HUES48 (cell line): ENCODE results near the gene MANSC4.
A peak's percentile ranks its signal among the peaks of the same experiment; 100 is the strongest.

Source experiments
- H3K27ac ChIP-seq: one replicate; pipeline ENCODE4 v1.7.0; 2013; ENCODE audit warnings: low read depth, low read length, inconsistent platforms
- H3K27me3 ChIP-seq: 2 replicates; pipeline ENCODE4 v1.6.1; 2013; ENCODE audit warnings: mild to moderate bottlenecking, low read length; ENCODE audit not compliant: control insufficient read depth, insufficient read depth
- H3K36me3 ChIP-seq: 2 replicates; pipeline ENCODE4 v1.6.1; 2013; ENCODE audit warnings: low read length; ENCODE audit not compliant: control insufficient read depth, insufficient read depth
- H3K4me1 ChIP-seq: 2 replicates; pipeline ENCODE4 v1.6.1; 2013; ENCODE audit warnings: mild to moderate bottlenecking, low read length; ENCODE audit not compliant: control insufficient read depth, insufficient read depth
- H3K4me3 ChIP-seq: 2 replicates; pipeline ENCODE4 v1.5.1; 2013; ENCODE audit warnings: mild to moderate bottlenecking, low read depth, low read length
- H3K9ac ChIP-seq: 2 replicates; pipeline ENCODE4 v1.6.1; 2013; ENCODE audit warnings: mild to moderate bottlenecking, low read depth, low read length, moderate library complexity
- H3K9me3 ChIP-seq: 2 replicates; pipeline ENCODE4 v1.6.1; 2013; ENCODE audit warnings: low read length; ENCODE audit not compliant: control insufficient read depth, insufficient read depth

MANSC4 gene

GRCh38 chr12:27800819-27801218 is 20.8 kb upstream of the MANSC4 start:
- no peak overlapping the region for H3K9ac ChIP-seq
- no peak overlapping the region for H3K4me3 ChIP-seq
- H3K36me3 ChIP-seq: peaks cover 41% of the 10 kb centered on the region
- no peak overlapping the region for H3K27ac ChIP-seq
- H3K27me3 ChIP-seq: no peaks in the 10 kb centered on the region
- no peaks in the 10 kb centered on the region for H3K4me1 ChIP-seq
- H3K9me3 ChIP-seq: no peaks in the 10 kb centered on the region

GRCh38 chr12:27797301-27798025 is 17.4 kb upstream of the MANSC4 start:
- no peak overlapping the region for H3K4me3 ChIP-seq
- H3K27me3 ChIP-seq: no peaks in the 10 kb centered on the region
- no peaks in the 10 kb centered on the region for H3K4me1 ChIP-seq
- H3K27ac ChIP-seq: no peak overlapping the region
- no peak overlapping the region for H3K9ac ChIP-seq
- no peaks in the 10 kb centered on the region for H3K9me3 ChIP-seq
- H3K36me3 ChIP-seq: peaks cover 72% of the 10 kb centered on the region

GRCh38 chr12:27796128-27796527 is 16.1 kb upstream of the MANSC4 start:
- Histone ChIP-seq H3K27ac (no peak overlapping the region), H3K4me1 (no peaks in the 10 kb centered on the region), H3K4me3 (no peak overlapping the region), H3K27me3 (no peaks in the 10 kb centered on the region), H3K9ac (no peak overlapping the region), H3K9me3 (no peaks in the 10 kb centered on the region), H3K36me3 (peaks cover 84% of the 10 kb centered on the region)

GRCh38 chr12:27794818-27795584 is 15.0 kb upstream of the MANSC4 start:
- H3K36me3 ChIP-seq: peaks cover 84% of the 10 kb centered on the region
- no peak overlapping the region for H3K9ac ChIP-seq
- no peak overlapping the region for H3K4me3 ChIP-seq
- H3K4me1 ChIP-seq: no peaks in the 10 kb centered on the region
- no peaks in the 10 kb centered on the region for H3K9me3 ChIP-seq
- no peaks in the 10 kb centered on the region for H3K27me3 ChIP-seq
- H3K27ac ChIP-seq: no peak overlapping the region

- peaks cover 42% of the 10 kb centered on the region for H3K36me3 ChIP-seq
- H3K9me3 ChIP-seq: no peaks in the 10 kb centered on the region
- H3K27ac ChIP-seq: no peak overlapping the region
- no peak overlapping the region for H3K9ac ChIP-seq
- H3K4me3 ChIP-seq: no peak overlapping the region
- H3K4me1 ChIP-seq: no peaks in the 10 kb centered on the region
- no peaks in the 10 kb centered on the region for H3K27me3 ChIP-seq
These were observed 10.1 kb upstream of the MANSC4 start for GRCh38 chr12:27790179-27790578.

GRCh38 chr12:27787559-27787958 is 7.5 kb upstream of the MANSC4 start:
- Histone ChIP-seq H3K27ac (no peak overlapping the region), H3K4me3 (no peak overlapping the region), H3K9ac (no peak overlapping the region), H3K9me3 (no peaks in the 10 kb centered on the region), H3K27me3 (no peaks in the 10 kb centered on the region), H3K4me1 (peaks cover 5% of the 10 kb centered on the region; the same call in 1 of the 2 replicates), H3K36me3 (peaks cover 18% of the 10 kb centered on the region)

- Histone ChIP-seq H3K9me3 (no peaks in the 10 kb centered on the region), H3K4me3 (no peak overlapping the region), H3K27ac (no peak overlapping the region), H3K27me3 (no peaks in the 10 kb centered on the region), H3K36me3 (peaks cover 8% of the 10 kb centered on the region), H3K4me1 (peaks cover 20% of the 10 kb centered on the region), H3K9ac (no peak overlapping the region)
These were observed 6.0 kb upstream of the MANSC4 start for GRCh38 chr12:27785882-27786570.

- Histone ChIP-seq H3K9ac (no peak overlapping the region), H3K27ac (peak overlapping the region; percentile 74), H3K36me3 (peaks cover 2% of the 10 kb centered on the region), H3K9me3 (no peaks in the 10 kb centered on the region), H3K27me3 (no peaks in the 10 kb centered on the region), H3K4me1 (peaks cover 26% of the 10 kb centered on the region), H3K4me3 (no peak overlapping the region)
These were observed 2.4 kb upstream of the MANSC4 start for GRCh38 chr12:27782481-27782880.

GRCh38 chr12:27781680-27782079 is 1.6 kb upstream of the MANSC4 start:
- H3K9ac ChIP-seq: no peak overlapping the region

GRCh38 chr12:27780612-27781408 is 774 bp upstream of the MANSC4 start:
- Histone ChIP-seq H3K36me3 (peaks cover 2% of the 10 kb centered on the region), H3K4me3 (peak overlapping the region; percentile 84), H3K27ac (peak overlapping the region; percentile 86), H3K4me1 (peaks cover 26% of the 10 kb centered on the region), H3K9me3 (no peaks in the 10 kb centered on the region), H3K27me3 (no peaks in the 10 kb centered on the region), H3K9ac (peak overlapping the region; percentile 94)

More at GRCh38 chr12:27781680-27782079, 1.6 kb upstream of the MANSC4 start:
- H3K27ac ChIP-seq: peak overlapping the region; percentile 74
- H3K27me3 ChIP-seq: no peaks in the 10 kb centered on the region
- H3K9me3 ChIP-seq: no peaks in the 10 kb centered on the region
- H3K36me3 ChIP-seq: peaks cover 2% of the 10 kb centered on the region
- H3K4me1 ChIP-seq: peaks cover 26% of the 10 kb centered on the region
- H3K4me3 ChIP-seq: peak overlapping the region; percentile 84
